Prostate gland (tissue), 2 donors: Measurements from ENCODE around the gene FAAP20. TPM values are rescaled to one million over a fixed set of nuclear protein-coding genes. Genes with fewer than 3 reads are reported as not detected.

Experiments used
- DNase-seq: peaks from one replicate; pipeline ENCODE4 v3.0.0-alpha.2; 2019; ENCODE audit warnings: low spot score
- H3K27ac ChIP-seq, 2 donors: fragments of 200-600 bp; sonication (generic); 2 replicates each; pipeline ENCODE4 v1.5.1; 2017 to 2019
- H3K27me3 ChIP-seq: fragments of 200-600 bp; sonication (generic); replicated peaks from 2 replicates; pipeline ENCODE4 v1.5.1; 2019; ENCODE audit not compliant: insufficient read depth
- H3K36me3 ChIP-seq, 2 donors: fragments of 200-600 bp; sonication (generic); 1 replicate in 1 of 2; 2 replicates in 1 of 2; pipeline versions ENCODE4 v1.5.1 to v1.8.1; 2017 to 2019
- H3K4me1 ChIP-seq: fragments of 200-600 bp; sonication (generic); replicated peaks from 2 replicates; pipeline ENCODE4 v1.5.1; 2019
- H3K4me3 ChIP-seq, 2 donors: fragments of 200-600 bp; sonication (generic); 2 replicates each; pipeline ENCODE4 v1.5.1; 2017 to 2019
- H3K9me3 ChIP-seq: fragments of 200-600 bp; sonication (generic); 2 replicates; pipeline ENCODE4 v1.5.1; 2017
- CTCF ChIP-seq, 4 experiments: fragments of 200-600 bp in 2 of 4; fragments of 450-650 bp in 2 of 4; sonication (generic) in 2 of 4; IDR thresholded peaks; 1 replicate in 3 of 4; 2 replicates in 1 of 4; pipeline ENCODE4 v1.5.1; 2016 to 2019; ENCODE audit warnings: antibody characterized with exemption in 4 of 4, mild to moderate bottlenecking in 2 of 4, moderate library complexity in 2 of 4
- POLR2A ChIP-seq: fragments of 450-650 bp; IDR thresholded peaks from one replicate; pipeline ENCODE4 v1.6.1; 2016; ENCODE audit warnings: antibody characterized with exemption, mild to moderate bottlenecking
- POLR2AphosphoS5 ChIP-seq: sonication (generic); formaldehyde crosslinking; IDR thresholded peaks from one replicate; pipeline ENCODE4 v1.6.1; 2017; ENCODE audit warnings: antibody characterized with exemption
- WGBS: methylation state at CpG from one replicate; pipeline ENCODE4 v1.1.5; 2018; 5-methylcytosine and 5-hydroxymethylcytosine counted together
- intact Hi-C: fragments of 100-400 bp; cut with DNase I; formaldehyde crosslinking; loops from one replicate; pipeline ENCODE4 v1.14.2; 2022
- total RNA-seq, 2 donors: library from RNA; depleted of rRNA; stranded (reverse); fragments of >200 nt; gene quantifications; one replicate each; pipeline ENCODE4 v1.1.0, GENCODE V29; 2016

The FAAP20 gene
- total RNA-seq, 2 donors from 2014 or later, result 55.9 to 70.4 TPM

- DNase-seq, result no peak
- H3K9me3 ChIP-seq, result no peaks in the 10 kb centered on the region
- TF ChIP-seq POLR2AphosphoS5 (no peak), CTCF (IDR thresholded peaks at IDR 0.05) (no peak), POLR2A (no peak)
- peak overlapping the region in 1 of 2 donors; percentile 68 for H3K4me3 ChIP-seq
- H3K4me1 ChIP-seq, result peaks cover 38% of the 10 kb centered on the region
- no peaks in the 10 kb centered on the region for H3K36me3 ChIP-seq
- H3K27me3 ChIP-seq, result no peaks in the 10 kb centered on the region
- peak overlapping the region; percentile 93 to 95 for H3K27ac ChIP-seq
- 52% methylated on average over 19 of the region's 23 CpGs for WGBS
- intact Hi-C loops, result loop anchor here (5.0 kb wide), 2 partner anchors 39 to 84 kb away; no protein-coding TSS in a partner anchor
Measured at GRCh38 chr1:2232916-2233438, 38.4 kb upstream of the FAAP20 start.

- no peak for TF ChIP-seq POLR2AphosphoS5
- no peak for TF ChIP-seq CTCF (IDR thresholded peaks at IDR 0.05)
- TF ChIP-seq POLR2A, result no peak
- Histone ChIP-seq H3K27me3 (no peaks in the 10 kb centered on the region), H3K9me3 (no peaks in the 10 kb centered on the region), H3K27ac (peak overlapping the region; percentile 93 to 95), H3K36me3 (no peaks in the 10 kb centered on the region), H3K4me3 (peak overlapping the region; percentile 53 to 68), H3K4me1 (peaks cover 38% of the 10 kb centered on the region)
- WGBS, result 21% methylated on average over 15 of the region's 17 CpGs
- DNase-seq, result no peak
- intact Hi-C loops, result loop anchor here (5.0 kb wide), 2 partner anchors 40 to 85 kb away; no protein-coding TSS in a partner anchor
Measured at GRCh38 chr1:2232255-2232915, 37.8 kb upstream of the FAAP20 start.

GRCh38 chr1:2231532-2232254 lies 37.1 kb upstream of the FAAP20 start:
- Histone ChIP-seq H3K27me3 (no peaks in the 10 kb centered on the region), H3K4me1 (peaks cover 41% of the 10 kb centered on the region), H3K4me3 (peak overlapping the region; percentile 53 to 68), H3K36me3 (no peaks in the 10 kb centered on the region), H3K9me3 (no peaks in the 10 kb centered on the region), H3K27ac (peak overlapping the region; percentile 93 to 95)
- DNase-seq, result peak; percentile 76
- TF ChIP-seq POLR2AphosphoS5 (peak; percentile 76), POLR2A (peak; percentile 40), CTCF (IDR thresholded peaks at IDR 0.05) (no peak)
- WGBS, result 11% methylated on average over 26 of the region's 26 CpGs
- intact Hi-C loops, result loop anchor here (5.0 kb wide), 2 partner anchors 41 to 86 kb away; no protein-coding TSS in a partner anchor

- 4% methylated on average over 30 of the region's 30 CpGs for WGBS
- no peak for DNase-seq
- Histone ChIP-seq H3K36me3 (no peaks in the 10 kb centered on the region), H3K4me1 (peaks cover 43% of the 10 kb centered on the region), H3K27ac (peak overlapping the region; percentile 93 to 95), H3K27me3 (no peaks in the 10 kb centered on the region), H3K4me3 (peak overlapping the region; percentile 53 to 68), H3K9me3 (no peaks in the 10 kb centered on the region)
- TF ChIP-seq POLR2A, result no peak
- no peak for TF ChIP-seq CTCF (IDR thresholded peaks at IDR 0.05)
- no peak for TF ChIP-seq POLR2AphosphoS5
- intact Hi-C loops, result loop anchor here (5.0 kb wide), 2 partner anchors 41 to 86 kb away; no protein-coding TSS in a partner anchor
Measured at GRCh38 chr1:2230781-2231531, 36.4 kb upstream of the FAAP20 start.
